PC-3 (cell line): ENCODE data around the gene WNT5B. TPM values are rescaled to one million over a fixed set of nuclear protein-coding genes. Genes with fewer than 3 reads are reported as not detected.

ENCODE experiments used
- ATAC-seq: fragments of 200-7000 bp; cut with Tn5 transposase; 2 replicates; pipeline ENCODE4 v1.9.1; 2020; ENCODE audit warnings: mild to moderate bottlenecking, moderate library complexity
- BruUV-seq: library from RNA; stranded (reverse); fragments of 400-500 nt; replicated peaks from 2 replicates; lab custom pipeline; 2021; lab: Mats Ljungman, UMichigan
- CTCF ChIA-PET: fragments of 300-600 bp; sonication (Branson Sonifier 250); formaldehyde crosslinking; loops from one replicate; lab custom pipeline; 2022; ENCODE audit warnings: antibody characterized with exemption; lab: Charles Lee
- POLR2A ChIA-PET: fragments of 300-600 bp; sonication (Branson Sonifier 250); formaldehyde crosslinking; loops from one replicate; lab custom pipeline; 2022; ENCODE audit warnings: antibody characterized with exemption; ENCODE audit not compliant: unreplicated experiment; lab: Charles Lee
- DNase-seq: peaks from one replicate; pipeline ENCODE4 v3.0.0-alpha.2; 2015
- H2AFZ ChIP-seq: fragments of 300-600 bp; sonication (generic); 2 replicates; pipeline ENCODE4 v1.6.0; 2016; ENCODE audit warnings: antibody characterized with exemption, low read length
- H3F3A ChIP-seq: fragments of 300-600 bp; sonication (generic); one replicate; pipeline ENCODE4 v1.6.0; 2017; ENCODE audit warnings: antibody characterized with exemption, low read length, control low read depth, mild to moderate bottlenecking; ENCODE audit not compliant: unreplicated experiment
- H3K27ac ChIP-seq: fragments of 300-600 bp; sonication (generic); 2 replicates; pipeline ENCODE4 v1.5.1; 2016; ENCODE audit warnings: mild to moderate bottlenecking, low read length
- H3K27me3 ChIP-seq: fragments of 300-600 bp; sonication (generic); 2 replicates; pipeline ENCODE4 v1.6.1; 2016; ENCODE audit warnings: low read length, mixed read lengths
- H3K36me3 ChIP-seq: fragments of 300-600 bp; sonication (generic); 2 replicates; pipeline ENCODE4 v1.6.1; 2016; ENCODE audit warnings: low read depth, mixed run types, low read length, mixed read lengths
- H3K4me1 ChIP-seq: fragments of 300-600 bp; sonication (generic); 2 replicates; pipeline ENCODE4 v1.5.1; 2016; ENCODE audit warnings: low read length; ENCODE audit not compliant: insufficient read depth
- H3K4me2 ChIP-seq: fragments of 300-600 bp; sonication (generic); 2 replicates; pipeline ENCODE4 v1.6.0; 2016; ENCODE audit warnings: low read length
- H3K4me3 ChIP-seq: fragments of 300-600 bp; sonication (generic); 2 replicates; pipeline ENCODE4 v1.5.1; 2016; ENCODE audit warnings: mild to moderate bottlenecking, low read length, mixed read lengths
- H3K79me2 ChIP-seq: fragments of 300-600 bp; sonication (generic); 2 replicates; pipeline ENCODE4 v1.6.1; 2017; ENCODE audit warnings: low read length, mixed read lengths
- H3K9ac ChIP-seq: fragments of 300-600 bp; sonication (generic); 2 replicates; pipeline ENCODE4 v1.6.0; 2016; ENCODE audit warnings: mild to moderate bottlenecking, low read length
- H3K9me2 ChIP-seq: fragments of 300-600 bp; sonication (generic); replicated peaks from 2 replicates; pipeline ENCODE4 v1.6.1; 2016; ENCODE audit warnings: mixed run types, low read length, mixed read lengths
- H3K9me3 ChIP-seq: fragments of 300-600 bp; sonication (generic); 2 replicates; pipeline ENCODE4 v1.6.1; 2016; ENCODE audit warnings: low read length, mixed read lengths
- H4K20me1 ChIP-seq: fragments of 300-600 bp; sonication (generic); 2 replicates; pipeline ENCODE4 v1.6.1; 2016; ENCODE audit warnings: low read length, mixed read lengths
- CTCF ChIP-seq: fragments of 300-600 bp; sonication (generic); conservative IDR thresholded peaks from 2 replicates; pipeline ENCODE4 v1.5.1; 2017; ENCODE audit warnings: antibody characterized with exemption, low read depth, mild to moderate bottlenecking, low read length
- EZH2 ChIP-seq: fragments of 300-600 bp; sonication (generic); IDR thresholded peaks from one replicate; pipeline ENCODE4 v1.6.1; 2017; ENCODE audit warnings: antibody characterized with exemption, mild to moderate bottlenecking, low read length; ENCODE audit not compliant: unreplicated experiment
- EZH2phosphoT487 ChIP-seq: fragments of 300-600 bp; sonication (generic); IDR thresholded peaks from 2 replicates; pipeline ENCODE4 v1.6.1; 2018; ENCODE audit warnings: mild to moderate bottlenecking, antibody characterized with exemption, low read length, borderline replicate concordance
- intact Hi-C: fragments of 100-400 bp; cut with micrococcal nuclease; formaldehyde crosslinking; loops from 2 replicates; pipeline ENCODE4 v1.9.0; 2023
- total RNA-seq: library from RNA; depleted of rRNA; stranded (reverse); fragments of >200 nt; gene quantifications from 2 replicates; pipeline ENCODE4 v1.2.3, GENCODE V29; 2014

The WNT5B gene
- total RNA-seq, 1 experiment from 2014 or later = 2.2 TPM

DNA sequence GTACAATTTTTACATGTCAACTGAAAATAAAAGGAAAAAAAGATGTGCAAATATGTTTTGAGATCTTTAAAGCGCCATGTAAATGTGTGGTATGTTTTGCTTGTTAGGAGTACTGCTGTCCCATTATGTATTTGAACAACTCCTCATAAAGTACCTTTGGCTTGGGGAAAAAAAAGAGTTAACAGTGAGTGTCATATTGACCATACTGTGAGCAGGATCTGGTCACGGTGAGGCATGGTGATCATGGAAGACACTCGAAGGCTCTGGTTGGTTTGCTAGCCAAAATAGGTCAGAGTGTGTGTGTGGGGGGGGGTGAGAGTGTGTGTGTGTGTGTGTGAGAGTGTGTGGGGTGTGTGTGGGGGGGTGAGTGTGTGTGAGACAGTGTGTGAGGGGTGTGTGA is 24.6 kb upstream of the WNT5B start:
- Histone ChIP-seq H3K4me2 (no peak overlapping the region), H3K79me2 (no peaks in the 10 kb centered on the region), H3F3A (no peaks in the 10 kb centered on the region), H3K4me3 (no peak overlapping the region), H3K9me2 (no peaks in the 10 kb centered on the region), H4K20me1 (no peaks in the 10 kb centered on the region), H3K4me1 (peaks cover 10% of the 10 kb centered on the region), H3K27me3 (no peaks in the 10 kb centered on the region), H2AFZ (no peak overlapping the region), H3K9me3 (no peaks in the 10 kb centered on the region), H3K27ac (no peak overlapping the region), H3K36me3 (no peaks in the 10 kb centered on the region; the same call in 1 of the 2 replicates), H3K9ac (no peak overlapping the region)
- POLR2A ChIA-PET = no interaction called here
- CTCF ChIA-PET = interaction anchor here (0.5 to 1.9 kb wide), 3 partner anchors 12 to 528 kb away, joined by 3 to 9 read pairs (median 3); no protein-coding TSS in a partner anchor
- intact Hi-C loops = no loop called here
- BruUV-seq = no TSS peak
- no peak for DNase-seq
- no peak for ATAC-seq
- TF ChIP-seq EZH2phosphoT487 (no peak), CTCF (no peak), EZH2 (no peak)

DNA sequence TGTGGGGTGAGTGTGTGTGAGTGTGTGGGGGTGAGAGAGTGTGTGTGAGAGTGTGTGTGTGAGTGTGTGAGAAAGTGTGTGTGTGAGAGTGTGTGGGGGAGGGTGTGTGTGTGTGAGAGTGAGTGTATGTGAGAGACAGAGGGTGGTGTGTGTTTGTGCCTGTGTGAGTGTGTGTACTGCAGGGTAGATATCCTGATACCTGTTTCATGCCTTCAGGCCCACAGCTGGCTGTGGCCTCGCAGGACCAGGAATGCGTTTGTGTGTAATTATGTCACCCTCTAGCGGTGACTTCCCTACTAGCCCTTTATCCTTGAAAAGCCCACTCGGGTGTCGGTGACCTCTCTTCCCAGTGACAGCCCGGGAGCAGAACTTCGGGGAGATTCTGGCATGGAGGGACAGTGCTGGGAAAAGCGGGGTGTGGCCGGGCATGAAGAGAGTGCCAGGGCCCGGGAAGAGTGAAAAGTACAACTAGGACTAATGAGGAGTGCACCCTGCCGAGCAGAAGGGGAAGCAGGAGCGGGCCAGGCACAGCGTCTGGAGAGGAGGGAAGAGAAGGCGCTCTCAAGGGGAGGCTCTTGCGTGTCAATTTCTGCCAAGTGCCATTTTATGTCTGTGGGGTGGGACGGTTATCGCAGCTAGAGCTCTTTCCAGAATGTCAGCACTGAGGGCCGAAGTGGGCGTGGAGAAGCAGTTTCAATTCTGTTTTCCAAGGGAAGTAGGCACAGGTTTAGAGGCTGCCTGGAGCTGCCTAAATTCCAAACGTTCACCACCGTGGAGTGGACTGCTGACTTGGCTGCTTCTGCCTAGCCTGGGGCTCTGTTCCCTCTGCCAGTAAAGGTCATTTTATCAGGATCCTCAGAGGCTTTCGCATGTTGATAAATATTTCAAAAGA is 23.7 kb upstream of the WNT5B start:
- Histone ChIP-seq H3F3A (no peaks in the 10 kb centered on the region), H4K20me1 (no peaks in the 10 kb centered on the region), H3K27ac (peak overlapping the region; percentile 45), H3K36me3 (no peaks in the 10 kb centered on the region; the same call in 1 of the 2 replicates), H3K79me2 (no peaks in the 10 kb centered on the region), H3K9me3 (no peaks in the 10 kb centered on the region), H3K9ac (peak overlapping the region; percentile 5; the same call in 1 of the 2 replicates), H3K27me3 (no peaks in the 10 kb centered on the region), H2AFZ (peak overlapping the region; percentile 84), H3K4me3 (peak overlapping the region; percentile 66), H3K4me1 (peaks cover 10% of the 10 kb centered on the region), H3K9me2 (no peaks in the 10 kb centered on the region), H3K4me2 (peak overlapping the region; percentile 85)
- TF ChIP-seq CTCF (peak; percentile 83), EZH2phosphoT487 (no peak), EZH2 (no peak)
- ATAC-seq (peak; percentile 69), DNase-seq (peak; percentile 84)
- CTCF ChIA-PET = interaction anchor here (0.5 to 1.9 kb wide), 3 partner anchors 13 to 529 kb away, joined by 3 to 9 read pairs (median 3); no protein-coding TSS in a partner anchor
- intact Hi-C loops = no loop called here
- POLR2A ChIA-PET = interaction anchor here (0.6 kb wide), 1 partner anchor 813 kb away, joined by 4 read pairs; no protein-coding TSS in a partner anchor
- TSS peak; percentile 62 for BruUV-seq
